ENCODE measurements around the gene PAM. TPM values are rescaled to one million over a fixed set of nuclear protein-coding genes. Genes with fewer than 3 reads are reported as not detected.
A peak's percentile ranks its signal among the peaks of the same experiment; 100 is the strongest.

The PAM gene
- total RNA-seq (2021) (185 and 190 TPM in 2 replicates), Bru-seq, nascent RNA (percentile 93 among the genes with signal in this experiment), BruChase-seq, experiment 1, labeled RNA remaining after a 2-hour chase (percentile 81 among the genes with signal in this experiment), BruChase-seq, experiment 2, labeled RNA remaining after a 6-hour chase (percentile 77 among the genes with signal in this experiment)
- long read RNA-seq, full-length matches to known transcripts = 15 of 246 reads
- long read RNA-seq, partial matches to known transcripts = 53 of 246 reads
- long read RNA-seq, other reads (novel, unspliced or antisense) = 178 of 246 reads

DNA sequence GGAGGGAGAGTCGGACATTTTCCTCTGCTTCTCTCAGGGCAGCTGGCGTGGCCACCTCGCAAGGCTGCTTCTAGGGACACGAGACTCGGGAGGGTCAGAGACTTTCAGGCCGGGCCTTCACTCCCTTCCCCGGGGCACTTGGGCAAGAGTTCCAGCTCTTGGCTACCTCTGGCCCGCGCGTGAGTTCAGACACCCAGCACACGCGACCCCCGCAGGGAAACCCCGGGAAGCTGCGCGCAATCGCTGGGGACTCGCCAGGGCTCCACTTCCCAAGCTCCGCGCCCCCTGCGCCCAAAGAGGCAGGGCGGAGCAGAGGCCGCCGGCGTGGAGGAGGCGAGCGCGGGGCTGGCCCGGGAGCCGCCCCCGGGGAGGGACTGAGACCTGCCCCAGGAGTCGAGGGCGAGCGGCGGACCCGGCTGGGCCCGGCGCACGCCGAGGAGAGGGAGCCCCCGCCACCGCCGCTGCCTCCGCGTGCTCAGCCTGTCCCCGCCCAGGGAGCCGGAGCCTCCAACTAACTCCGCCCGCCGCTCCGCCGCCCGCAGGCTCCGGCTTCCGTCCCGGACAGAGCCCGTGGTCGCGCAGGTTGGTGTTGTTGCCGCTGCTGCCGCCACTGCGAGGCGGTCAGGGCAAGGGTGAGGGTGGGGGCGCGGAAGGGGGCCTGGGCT is at the start of gene PAM:
PAM (plus strand) TSS at position 539 of the 665 bp plus-strand sequence. CDS start 110,891 bp downstream, outside the sequence.
- H3K27ac ChIP-seq (ENCODE audit: low read depth, low read length, poor library complexity, severe bottlenecking) = peak within 1 kb of the TSS; percentile 86

DNA sequence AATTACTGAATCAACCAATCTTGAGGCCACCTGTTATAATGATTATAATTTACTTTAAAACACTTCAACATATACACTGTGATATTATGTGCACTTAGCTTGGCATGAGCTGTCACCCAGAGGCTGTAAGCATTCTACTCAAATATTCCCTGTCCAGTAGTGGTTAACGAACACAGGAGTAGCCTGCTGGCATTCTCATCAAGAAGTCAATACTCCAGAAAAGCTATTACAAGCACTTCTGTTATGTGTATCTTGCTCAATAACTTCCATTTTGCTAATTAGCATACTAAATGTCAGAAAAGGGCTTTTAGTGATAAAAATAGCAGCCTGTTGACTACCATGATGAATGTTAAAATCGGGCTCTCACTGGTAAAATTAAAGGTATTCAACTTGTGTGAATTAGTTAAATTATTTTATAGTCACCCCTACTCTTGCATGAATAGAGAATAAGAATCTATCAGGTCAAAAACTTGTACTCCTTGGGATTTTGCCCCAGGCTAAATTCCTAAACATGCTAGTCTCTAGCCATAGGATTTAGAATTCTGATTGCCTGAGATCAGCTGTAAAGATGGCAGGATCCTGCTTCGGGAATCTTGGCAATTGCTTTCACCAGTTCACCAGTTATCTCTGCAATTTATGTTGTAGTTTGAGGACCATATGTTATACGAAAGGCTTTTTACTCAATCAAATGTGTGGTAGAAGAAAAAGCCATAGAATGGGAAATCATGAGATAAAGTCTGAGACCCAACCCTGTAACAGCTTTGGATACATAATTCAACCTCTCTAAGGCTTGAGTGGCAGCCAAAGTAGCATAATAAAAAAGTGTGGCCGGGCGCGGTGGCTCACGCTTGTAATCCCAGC is 43.4 kb upstream of the PAM start:
- no peaks in the 10 kb centered on the region for H3K9me3 ChIP-seq (ENCODE audit: low read depth, low read length, poor library complexity, severe bottlenecking)
- TF ChIP-seq EZH2 (IDR thresholded peaks at IDR 0.05; ENCODE audit: borderline replicate concordance, low read depth, low read length, poor library complexity, severe bottlenecking) = no peak
- TF ChIP-seq, protein P1, sequence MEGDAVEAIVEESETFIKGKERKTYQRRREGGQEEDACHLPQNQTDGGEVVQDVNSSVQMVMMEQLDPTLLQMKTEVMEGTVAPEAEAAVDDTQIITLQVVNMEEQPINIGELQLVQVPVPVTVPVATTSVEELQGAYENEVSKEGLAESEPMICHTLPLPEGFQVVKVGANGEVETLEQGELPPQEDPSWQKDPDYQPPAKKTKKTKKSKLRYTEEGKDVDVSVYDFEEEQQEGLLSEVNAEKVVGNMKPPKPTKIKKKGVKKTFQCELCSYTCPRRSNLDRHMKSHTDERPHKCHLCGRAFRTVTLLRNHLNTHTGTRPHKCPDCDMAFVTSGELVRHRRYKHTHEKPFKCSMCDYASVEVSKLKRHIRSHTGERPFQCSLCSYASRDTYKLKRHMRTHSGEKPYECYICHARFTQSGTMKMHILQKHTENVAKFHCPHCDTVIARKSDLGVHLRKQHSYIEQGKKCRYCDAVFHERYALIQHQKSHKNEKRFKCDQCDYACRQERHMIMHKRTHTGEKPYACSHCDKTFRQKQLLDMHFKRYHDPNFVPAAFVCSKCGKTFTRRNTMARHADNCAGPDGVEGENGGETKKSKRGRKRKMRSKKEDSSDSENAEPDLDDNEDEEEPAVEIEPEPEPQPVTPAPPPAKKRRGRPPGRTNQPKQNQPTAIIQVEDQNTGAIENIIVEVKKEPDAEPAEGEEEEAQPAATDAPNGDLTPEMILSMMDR (conservative IDR thresholded peaks at IDR 0.05; ENCODE audit: low read depth, low read length) = no peak
- no peaks in the 10 kb centered on the region for H3K27me3 ChIP-seq (replicated peaks; ENCODE audit: insufficient read depth, low read depth, low read length, poor library complexity)
- ChIA-PET POLR2A (ENCODE audit: low non-redundant PET) (no interaction called here), CTCF (no interaction called here)
- H3K4me3 ChIP-seq (ENCODE audit: low read depth, low read length, poor library complexity, severe bottlenecking) = no peak overlapping the region
- no TSS peak for BruUV-seq (replicated peaks)
- DNase-seq (ENCODE audit: low spot score) = no peak
- peaks cover 12% of the 10 kb centered on the region for H3K4me1 ChIP-seq (ENCODE audit: insufficient read depth, low read length, poor library complexity, severe bottlenecking)
- intact Hi-C loops (cut with micrococcal nuclease; ENCODE audit: unreplicated experiment) = no loop called here
- no peak overlapping the region for H3K27ac ChIP-seq (ENCODE audit: low read depth, low read length, poor library complexity, severe bottlenecking)
- H3K36me3 ChIP-seq (ENCODE audit: insufficient read depth, low read length, poor library complexity, severe bottlenecking) = no peaks in the 10 kb centered on the region

More for the DNA sequence above, at the start of gene PAM:
- H3K9me3 ChIP-seq (ENCODE audit: low read depth, low read length, poor library complexity, severe bottlenecking) = no peaks in the 10 kb centered on the region
- no peaks in the 10 kb centered on the region for H3K36me3 ChIP-seq (ENCODE audit: insufficient read depth, low read length, poor library complexity, severe bottlenecking)
- BruUV-seq (replicated peaks) = no TSS peak
- TF ChIP-seq EZH2 (IDR thresholded peaks at IDR 0.05; ENCODE audit: borderline replicate concordance, low read depth, low read length, poor library complexity, severe bottlenecking) = no peak
- TF ChIP-seq, protein P1 (conservative IDR thresholded peaks at IDR 0.05; ENCODE audit: low read depth, low read length) = no peak
- POLR2A ChIA-PET (ENCODE audit: low non-redundant PET) = no interaction called here
- H3K4me3 ChIP-seq (ENCODE audit: low read depth, low read length, poor library complexity, severe bottlenecking) = peak within 1 kb of the TSS; percentile 68
- intact Hi-C loops (cut with micrococcal nuclease; ENCODE audit: unreplicated experiment) = no loop called here
- peaks cover 41% of the 10 kb centered on the region for H3K4me1 ChIP-seq (ENCODE audit: insufficient read depth, low read length, poor library complexity, severe bottlenecking)
- DNase-seq (ENCODE audit: low spot score) = peak; percentile 82
- CTCF ChIA-PET = interaction anchor here (2.2 kb wide), 1 partner anchor 74 kb away, joined by 6 read pairs; no protein-coding TSS in a partner anchor
- no peaks in the 10 kb centered on the region for H3K27me3 ChIP-seq (replicated peaks; ENCODE audit: insufficient read depth, low read depth, low read length, poor library complexity)

- CTCF ChIA-PET = no interaction called here
- intact Hi-C loops (cut with micrococcal nuclease; ENCODE audit: unreplicated experiment) = no loop called here
- H3K4me1 ChIP-seq (ENCODE audit: insufficient read depth, low read length, poor library complexity, severe bottlenecking) = peaks cover 12% of the 10 kb centered on the region
- BruUV-seq (replicated peaks) = no TSS peak
- no peak for DNase-seq (ENCODE audit: low spot score)
- H3K27me3 ChIP-seq (replicated peaks; ENCODE audit: insufficient read depth, low read depth, low read length, poor library complexity) = no peaks in the 10 kb centered on the region
- TF ChIP-seq, protein P1 (conservative IDR thresholded peaks at IDR 0.05; ENCODE audit: low read depth, low read length) = no peak
- TF ChIP-seq EZH2 (IDR thresholded peaks at IDR 0.05; ENCODE audit: borderline replicate concordance, low read depth, low read length, poor library complexity, severe bottlenecking) = no peak
- POLR2A ChIA-PET (ENCODE audit: low non-redundant PET) = no interaction called here
- H3K4me3 ChIP-seq (ENCODE audit: low read depth, low read length, poor library complexity, severe bottlenecking) = no peak overlapping the region
- H3K27ac ChIP-seq (ENCODE audit: low read depth, low read length, poor library complexity, severe bottlenecking) = no peak overlapping the region
- H3K9me3 ChIP-seq (ENCODE audit: low read depth, low read length, poor library complexity, severe bottlenecking) = no peaks in the 10 kb centered on the region
- H3K36me3 ChIP-seq (ENCODE audit: insufficient read depth, low read length, poor library complexity, severe bottlenecking) = no peaks in the 10 kb centered on the region
These were observed 41.8 kb upstream of the PAM start for GRCh38 chr5:102713278-102713677.

All from A673 (cell line).